ENCODE results near the gene RTL9.

- TF ChIP-seq MYNN (IDR thresholded peaks at IDR 0.05) (no peak), MYNN (CRISPR knock-in tag; IDR thresholded peaks at IDR 0.05) (no peak), CTCF (IDR thresholded peaks at IDR 0.05 in 2 of 3, conservative IDR thresholded peaks at IDR 0.05 in 1 of 3; ENCODE audit: insufficient read depth in 2 of 3, low read depth in 1 of 3, low read length in 3 of 3) (peak; percentile 39 to 51 (median 49); a peak in 4 of 6 replicates), CREB1 (IDR thresholded peaks at IDR 0.05) (no peak), CREB1 (CRISPR knock-in tag; IDR thresholded peaks at IDR 0.05) (no peak), ZNF589 (CRISPR knock-in tag; IDR thresholded peaks at IDR 0.05; ENCODE audit: low read depth) (no peak), GTF2F1 (IDR thresholded peaks at IDR 0.05; ENCODE audit: low read depth, low read length) (no peak)
Measured at GRCh38 chrX:110346681-110347080, 12.0 kb upstream of the RTL9 start.

Measured in K562 (cell line).